HG03039 (cell line): ENCODE data around the gene NOS1AP.
"Not testable (repeated sequence)": the region's sequence is repeated elsewhere in the genome, so short reads cannot be mapped to it uniquely, and the experiment has no call there.

Experiments used
- ATAC-seq: cut with Tn5 transposase; IDR thresholded peaks from one replicate; pipeline ENCODE4 v1.9.1; 2021; ENCODE audit warnings: mild to moderate bottlenecking, moderate library complexity; ENCODE audit not compliant: unreplicated experiment

Gene NOS1AP

DNA sequence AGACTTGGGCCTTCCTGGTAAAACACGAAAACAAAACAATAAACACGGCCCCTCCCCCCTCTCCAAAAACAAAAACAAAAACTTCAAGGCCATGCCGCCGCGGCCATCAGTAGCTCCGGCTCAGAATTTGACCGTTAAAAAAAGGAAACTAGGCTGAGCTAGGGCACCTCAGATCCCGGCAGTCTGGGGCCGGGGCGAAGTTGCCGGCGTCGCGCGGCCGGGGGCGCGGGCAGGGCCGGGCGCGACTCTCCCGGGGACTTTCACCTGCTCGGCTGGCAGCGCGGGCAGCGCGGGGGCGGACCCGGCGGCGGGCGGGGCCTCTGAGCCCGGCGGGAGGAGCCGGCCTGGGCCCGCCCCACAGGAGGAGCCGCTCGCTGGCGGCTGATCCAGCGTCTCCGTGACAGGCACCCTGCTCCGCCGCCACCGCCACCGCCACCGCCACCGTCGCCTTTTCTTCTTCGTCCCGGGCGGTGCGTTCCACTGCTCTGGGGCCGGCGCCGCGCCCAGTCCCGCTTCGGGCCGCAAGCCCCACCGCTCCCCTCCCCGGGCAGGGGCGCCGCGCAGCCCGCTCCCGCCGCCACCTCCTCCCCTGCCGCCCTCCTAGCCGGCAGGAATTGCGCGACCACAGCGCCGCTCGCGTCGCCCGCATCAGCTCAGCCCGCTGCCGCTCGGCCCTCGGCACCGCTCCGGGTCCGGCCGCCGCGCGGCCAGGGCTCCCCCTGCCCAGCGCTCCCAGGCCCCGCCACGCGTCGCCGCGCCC is at the start of gene NOS1AP:
Gene NOS1AP, plus strand, starts transcription at position 358 of the 760 bp plus-strand sequence. CDS start 487 bp downstream, outside the sequence.
- peak; percentile 98 for ATAC-seq

- no peak for ATAC-seq
Measured at GRCh38 chr1:162020150-162020549, 49.3 kb upstream of the NOS1AP start.

- no peak for ATAC-seq
Measured at GRCh38 chr1:162021124-162021523, 48.4 kb upstream of the NOS1AP start.

GRCh38 chr1:162022626-162023025 is 46.9 kb upstream of the NOS1AP start:
- ATAC-seq, result no peak

GRCh38 chr1:162023181-162023546 is 46.3 kb upstream of the NOS1AP start:
- no peak for ATAC-seq

GRCh38 chr1:162023547-162024501 is 45.7 kb upstream of the NOS1AP start, which contains the start of gene OLFML2B:
Gene OLFML2B (minus strand): TSS chr1:162023869. CDS start chr1:162023430, 439 bp downstream.
- ATAC-seq, result no peak

DNA sequence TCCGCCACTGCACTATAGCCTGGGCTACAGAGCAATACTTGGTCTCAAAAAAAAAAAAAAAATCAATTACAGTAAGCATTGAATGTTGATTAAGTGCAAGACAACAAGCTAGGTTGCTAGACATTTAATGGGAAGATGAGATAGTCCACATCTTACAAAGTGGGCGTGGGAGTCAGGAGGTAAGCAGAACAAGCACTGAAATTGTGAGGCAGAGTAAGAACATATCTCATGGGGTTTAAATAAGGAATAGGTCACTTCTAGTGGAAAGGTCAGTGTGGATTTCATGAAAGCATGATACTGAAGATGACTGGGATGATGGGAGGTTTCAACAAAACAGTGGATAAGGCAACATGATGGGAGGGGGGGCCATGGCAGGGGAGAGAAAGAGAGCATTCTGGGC is 44.0 kb upstream of the NOS1AP start:
- no peak for ATAC-seq

- no peak for ATAC-seq
Measured at GRCh38 chr1:162026881-162027280, 42.6 kb upstream of the NOS1AP start.

DNA sequence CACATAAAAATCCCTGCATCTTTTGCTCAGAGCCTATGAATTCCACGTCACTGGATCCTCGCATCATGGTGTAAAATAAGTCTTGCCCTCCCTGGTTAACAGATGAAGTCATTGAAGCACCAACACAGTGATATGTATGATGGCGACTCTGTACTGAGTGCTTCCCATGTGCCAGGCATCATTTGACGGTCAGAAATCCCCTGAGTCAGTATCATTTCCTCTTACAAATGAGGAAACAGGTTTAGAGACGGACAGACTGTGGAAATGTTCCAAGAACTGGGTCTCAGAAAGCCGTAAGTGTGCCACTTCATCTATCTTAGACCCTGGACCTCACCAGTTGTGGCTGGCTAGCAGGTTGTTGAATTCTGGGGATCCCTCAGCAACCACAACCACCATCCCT is 40.8 kb upstream of the NOS1AP start:
- peak; percentile 48 for ATAC-seq

DNA sequence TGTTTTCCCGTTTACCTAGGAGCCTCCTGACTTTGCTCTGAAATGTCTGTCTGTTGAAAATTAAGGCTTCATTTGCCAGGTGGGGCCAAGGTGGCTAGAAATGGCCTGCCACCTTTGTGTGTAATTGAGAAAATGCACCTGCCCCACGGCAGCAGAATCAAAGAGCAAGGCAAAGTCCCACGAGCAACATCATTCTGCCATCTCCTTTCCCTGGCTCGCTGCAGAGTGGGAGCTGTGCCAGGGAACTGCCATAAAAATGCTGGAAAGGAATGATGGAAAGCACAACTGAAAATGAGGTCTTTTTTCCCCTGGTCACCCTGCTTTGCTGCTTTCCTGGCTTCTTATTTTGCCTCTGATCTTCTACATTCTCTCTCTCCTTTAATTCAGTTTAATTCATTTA is 40.3 kb upstream of the NOS1AP start:
- ATAC-seq, result no peak

DNA sequence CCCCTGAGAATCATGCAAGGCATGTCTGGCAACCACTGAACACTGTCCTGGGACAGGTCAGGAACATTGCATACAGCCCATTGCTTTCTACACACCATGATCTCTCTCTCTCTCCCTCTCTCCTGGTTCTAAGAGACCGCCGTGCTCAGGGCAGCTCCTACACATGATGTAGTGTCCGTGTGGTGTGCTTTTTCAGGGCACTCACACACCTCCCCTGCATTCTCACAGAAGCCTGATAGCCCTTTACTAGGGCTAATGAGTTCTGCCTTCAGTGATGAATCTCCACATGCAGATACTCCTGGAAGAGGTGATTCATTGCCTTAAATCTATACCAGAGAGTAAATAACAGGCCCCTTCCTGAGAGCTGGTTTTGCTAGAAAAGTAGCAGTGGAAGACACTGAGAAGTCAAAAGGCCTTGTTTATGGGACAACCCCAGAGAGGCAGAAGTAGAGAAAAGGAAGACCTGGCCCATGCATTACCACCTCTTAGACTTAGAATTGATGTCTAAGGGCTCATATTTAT is 38.7 kb upstream of the NOS1AP start:
- ATAC-seq, result no peak

DNA sequence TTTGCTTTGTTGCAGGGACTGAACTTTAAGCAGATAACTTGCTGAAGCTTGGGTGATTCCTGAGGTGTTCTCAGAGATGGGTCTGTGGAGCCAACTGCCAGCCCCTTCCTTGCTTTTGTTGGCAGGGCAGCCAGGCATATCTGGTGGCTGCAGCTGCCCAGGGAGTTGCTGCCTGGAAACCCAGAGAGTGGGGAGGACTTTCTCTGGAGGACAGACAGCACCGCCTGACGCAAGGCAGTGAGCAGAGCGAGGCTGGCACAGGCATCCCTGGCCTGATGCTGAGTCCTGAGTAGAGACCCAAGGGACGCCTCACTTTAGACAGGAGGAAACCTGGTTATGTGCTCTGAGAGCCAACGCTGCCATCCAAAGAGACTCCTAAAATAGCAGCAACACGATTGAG is 36.1 kb upstream of the NOS1AP start:
- ATAC-seq, result no peak

- no peak for ATAC-seq
Measured at GRCh38 chr1:162035241-162035640, 34.2 kb upstream of the NOS1AP start.

DNA sequence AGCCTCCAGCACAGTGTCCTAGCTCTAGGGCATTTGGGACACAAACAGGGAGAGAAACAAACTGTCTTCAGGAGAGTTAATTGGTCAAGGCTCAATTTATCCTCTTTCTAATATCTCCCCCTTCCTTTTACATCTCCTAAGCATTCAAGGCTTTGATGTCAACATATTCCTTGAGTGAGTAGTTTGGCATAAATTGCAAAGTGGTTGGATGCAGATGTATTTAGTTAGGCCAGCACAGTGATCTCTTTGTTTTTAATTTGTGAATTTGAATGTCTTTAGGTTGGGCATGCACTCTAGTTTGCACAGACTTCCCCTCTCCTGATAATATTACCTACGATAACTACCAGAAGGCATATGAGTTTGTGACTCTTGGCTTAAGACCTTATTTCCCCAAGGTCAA is 33.3 kb upstream of the NOS1AP start:
- no peak for ATAC-seq

GRCh38 chr1:162038624-162039023 is 30.9 kb upstream of the NOS1AP start:
- ATAC-seq, result no peak

GRCh38 chr1:162040001-162040400 is 29.5 kb upstream of the NOS1AP start:
- ATAC-seq, result no peak

GRCh38 chr1:162040657-162041056 is 28.8 kb upstream of the NOS1AP start:
- no peak for ATAC-seq

GRCh38 chr1:162042361-162042760 is 27.1 kb upstream of the NOS1AP start:
- ATAC-seq, result no peak

DNA sequence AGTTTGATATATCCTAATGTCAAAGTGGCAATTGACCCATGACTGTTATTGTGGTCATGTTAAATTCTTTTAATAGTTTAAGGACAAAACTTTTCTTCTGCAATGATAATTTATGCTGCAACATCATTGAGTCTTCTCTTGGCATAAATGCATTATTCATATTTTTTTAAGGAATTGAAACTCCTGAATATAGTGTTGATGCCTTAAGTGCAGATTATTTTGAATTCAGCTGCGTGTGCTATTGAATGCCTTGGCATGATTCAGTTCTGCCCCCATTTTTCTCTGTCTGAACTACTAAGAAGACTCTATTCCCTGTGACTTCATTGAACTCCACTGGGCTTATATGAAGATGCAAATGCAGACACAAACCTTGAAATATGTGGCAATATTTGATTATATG is 22.6 kb upstream of the NOS1AP start:
- ATAC-seq, result no peak

DNA sequence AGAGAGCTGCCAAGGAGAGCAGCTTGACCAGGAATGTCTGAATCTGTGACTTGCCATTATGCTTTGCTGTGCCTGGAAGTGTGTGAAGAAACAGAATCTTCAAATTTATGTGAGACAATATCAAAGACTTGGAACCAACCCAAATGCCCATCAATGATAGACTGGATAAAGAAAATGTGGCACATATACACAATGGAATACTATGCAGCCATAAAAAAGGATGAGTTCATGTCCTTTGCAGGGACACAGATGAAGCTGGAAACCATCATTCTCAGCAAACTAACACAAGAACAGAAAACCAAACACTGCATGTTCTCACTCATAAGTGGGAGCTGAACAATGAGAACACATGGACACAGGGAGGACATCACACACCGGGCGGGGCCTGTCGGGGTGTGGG is 15.5 kb upstream of the NOS1AP start:
- ATAC-seq, result not testable (repeated sequence)

DNA sequence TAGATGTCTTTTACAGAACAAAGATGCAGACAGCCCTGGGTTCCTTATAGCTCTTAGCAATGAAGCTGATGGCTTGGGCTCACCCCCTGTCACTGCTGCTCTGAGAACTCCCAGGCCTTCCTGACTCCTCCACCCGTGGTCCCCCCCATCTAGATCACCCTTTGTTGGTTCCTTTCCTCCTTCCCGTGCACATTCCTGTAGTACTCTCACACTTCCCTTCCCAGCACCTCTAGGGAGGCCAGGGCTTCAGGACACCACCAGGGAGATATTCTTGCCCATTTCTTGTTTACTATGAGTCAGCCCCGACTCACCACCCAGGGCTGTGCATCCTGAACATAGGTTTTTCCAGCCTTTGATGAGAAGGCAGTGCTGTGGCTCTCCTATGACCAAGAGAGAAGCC is 14.4 kb upstream of the NOS1AP start:
- ATAC-seq, result no peak

GRCh38 chr1:162056043-162056442 is 13.4 kb upstream of the NOS1AP start:
- ATAC-seq, result no peak
